ENCODE results near the gene PRR12. TPM values are rescaled to one million over a fixed set of nuclear protein-coding genes. Genes with fewer than 3 reads are reported as not detected.
A peak's percentile ranks its signal among the peaks of the same experiment; 100 is the strongest.

The PRR12 gene
- total and polyA plus RNA-seq, 9 of the 15 experiments (the other 6 are each of a cell fraction or from before 2014, with no cell fraction given), result 0.01 to 21.1 (median 0.98) TPM

- TF ChIP-seq MGA (IDR thresholded peaks at IDR 0.05), result peak; percentile 37
- TF ChIP-seq EP300 (IDR thresholded peaks at IDR 0.05; ENCODE audit: low read length), result peak; percentile 24
These were observed 41.9 kb upstream of the PRR12 start (continued) for GRCh38 chr19:49549045-49549444.

All from K562 (cell line).